ES-I3 (cell line): Measurements from ENCODE around the gene NABP1.

Experiments used
- H3K36me3 ChIP-seq: 2 replicates; pipeline ENCODE4 v1.6.1; 2013; ENCODE audit warnings: mild to moderate bottlenecking, low read length, control low read depth, moderate library complexity; ENCODE audit not compliant: insufficient read depth
- H3K4me1 ChIP-seq: 2 replicates; pipeline ENCODE4 v1.6.1; 2013; ENCODE audit warnings: mild to moderate bottlenecking, control low read depth, low read length; ENCODE audit not compliant: insufficient read depth
- H3K9ac ChIP-seq: 2 replicates; pipeline ENCODE4 v1.6.1; 2013; ENCODE audit warnings: low read depth, mild to moderate bottlenecking, low read length, moderate library complexity
- H3K9me3 ChIP-seq: 2 replicates; pipeline ENCODE4 v1.6.1; 2013; ENCODE audit warnings: mild to moderate bottlenecking, low read length, moderate library complexity; ENCODE audit not compliant: control insufficient read depth, insufficient read depth

The NABP1 gene

GRCh38 chr2:191661097-191661924 lies 16.6 kb upstream of the NABP1 start:
- H3K9me3 ChIP-seq: no peaks in the 10 kb centered on the region
- H3K4me1 ChIP-seq: no peaks in the 10 kb centered on the region
- H3K9ac ChIP-seq: no peak overlapping the region
- no peaks in the 10 kb centered on the region for H3K36me3 ChIP-seq

GRCh38 chr2:191664823-191665677 lies 12.9 kb upstream of the NABP1 start:
- H3K9me3 ChIP-seq: no peaks in the 10 kb centered on the region
- no peaks in the 10 kb centered on the region for H3K36me3 ChIP-seq
- H3K9ac ChIP-seq: no peak overlapping the region
- no peaks in the 10 kb centered on the region; the same call in 1 of the 2 replicates for H3K4me1 ChIP-seq

- H3K9ac ChIP-seq: no peak overlapping the region
- H3K9me3 ChIP-seq: no peaks in the 10 kb centered on the region
- no peaks in the 10 kb centered on the region for H3K36me3 ChIP-seq
- H3K4me1 ChIP-seq: no peaks in the 10 kb centered on the region; the same call in 1 of the 2 replicates
Observed at GRCh38 chr2:191666226-191666625, 11.7 kb upstream of the NABP1 start.

- Histone ChIP-seq H3K4me1 (no peaks in the 10 kb centered on the region; the same call in 1 of the 2 replicates), H3K9me3 (no peaks in the 10 kb centered on the region), H3K9ac (no peak overlapping the region), H3K36me3 (no peaks in the 10 kb centered on the region)
Observed at GRCh38 chr2:191666732-191667131, 11.2 kb upstream of the NABP1 start.

GRCh38 chr2:191670076-191670475 lies 7.9 kb upstream of the NABP1 start:
- no peaks in the 10 kb centered on the region for H3K36me3 ChIP-seq
- H3K9ac ChIP-seq: no peak overlapping the region
- no peaks in the 10 kb centered on the region for H3K9me3 ChIP-seq
- no peaks in the 10 kb centered on the region; the same call in 1 of the 2 replicates for H3K4me1 ChIP-seq

- Histone ChIP-seq H3K9ac (no peak overlapping the region), H3K9me3 (no peaks in the 10 kb centered on the region), H3K36me3 (no peaks in the 10 kb centered on the region), H3K4me1 (peaks cover 4% of the 10 kb centered on the region)
Observed at GRCh38 chr2:191670787-191671186, 7.1 kb upstream of the NABP1 start.

GRCh38 chr2:191675807-191676721 lies 1.9 kb upstream of the NABP1 start:
- Histone ChIP-seq H3K4me1 (peaks cover 17% of the 10 kb centered on the region), H3K9me3 (no peaks in the 10 kb centered on the region), H3K36me3 (no peaks in the 10 kb centered on the region), H3K9ac (no peak overlapping the region)

- no peaks in the 10 kb centered on the region for H3K9me3 ChIP-seq
- H3K36me3 ChIP-seq: no peaks in the 10 kb centered on the region
- H3K4me1 ChIP-seq: peaks cover 17% of the 10 kb centered on the region
- peak overlapping the region; percentile 90 for H3K9ac ChIP-seq
Observed at GRCh38 chr2:191676790-191677645, 918 bp upstream of the NABP1 start.

- Histone ChIP-seq H3K36me3 (peaks cover 7% of the 10 kb centered on the region), H3K9ac (peak overlapping the region; percentile 90), H3K4me1 (peaks cover 17% of the 10 kb centered on the region), H3K9me3 (no peaks in the 10 kb centered on the region)
Observed at GRCh38 chr2:191678437-191679100, 633 bp downstream of the NABP1 start.

- Histone ChIP-seq H3K9me3 (no peaks in the 10 kb centered on the region), H3K4me1 (peaks cover 17% of the 10 kb centered on the region), H3K36me3 (peaks cover 7% of the 10 kb centered on the region), H3K9ac (peak overlapping the region; percentile 90; the same call in 1 of the 2 replicates)
Observed at GRCh38 chr2:191679818-191680600, 2.1 kb downstream of the NABP1 start.

- no peaks in the 10 kb centered on the region for H3K9me3 ChIP-seq
- H3K36me3 ChIP-seq: peaks cover 7% of the 10 kb centered on the region
- peaks cover 15% of the 10 kb centered on the region for H3K4me1 ChIP-seq
- no peak overlapping the region for H3K9ac ChIP-seq
Observed at GRCh38 chr2:191680639-191681038, 2.7 kb downstream of the NABP1 start.

GRCh38 chr2:191682126-191682525 lies 4.2 kb downstream of the NABP1 start:
- no peak overlapping the region for H3K9ac ChIP-seq
- H3K36me3 ChIP-seq: peaks cover 7% of the 10 kb centered on the region
- no peaks in the 10 kb centered on the region; the same call in 1 of the 2 replicates for H3K4me1 ChIP-seq
- no peaks in the 10 kb centered on the region for H3K9me3 ChIP-seq
